A549 (cell line): ENCODE measurements around the gene TRIM10.

Source experiments
- CEBPB ChIP-seq, 2 experiments: fragments of >200 bp in 1 of 2; sonication (Bioruptor Twin) in 1 of 2; formaldehyde crosslinking in 1 of 2; IDR thresholded peaks; 2 replicates each; pipeline ENCODE4 v1.6.1; 2012 to 2016
- EP300 ChIP-seq, 2 experiments: fragments of >200 bp; sonication (Bioruptor Twin); formaldehyde crosslinking; IDR thresholded peaks; 2 replicates in 1 of 2; 3 replicates in 1 of 2; pipeline ENCODE4 v1.6.1; 2016 to 2017
- JUN ChIP-seq, 2 experiments: fragments of >200 bp; sonication (Bioruptor Twin); formaldehyde crosslinking; IDR thresholded peaks; 2 replicates in 1 of 2; 3 replicates in 1 of 2; pipeline ENCODE4 v1.6.1; 2016 to 2017
- KDM1A ChIP-seq: fragments of 200-600 bp; sonication (generic); IDR thresholded peaks from 2 replicates; pipeline ENCODE4 v1.6.1; 2016; ENCODE audit warnings: low read depth, mild to moderate bottlenecking
- MAFK ChIP-seq: fragments of 450-650 bp; IDR thresholded peaks from 2 replicates; pipeline ENCODE4 v1.6.1; 2014; ENCODE audit not compliant: partially characterized antibody
- MYC ChIP-seq: IDR thresholded peaks from 2 replicates; pipeline ENCODE4 v1.6.1; 2012; ENCODE audit warnings: mild to moderate bottlenecking, inconsistent platforms, low read length, improper control_type of control experiment, borderline replicate concordance
- NR3C1 ChIP-seq: fragments of >200 bp; sonication (Bioruptor Twin); formaldehyde crosslinking; IDR thresholded peaks from 3 replicates; pipeline ENCODE4 v1.6.1; 2017
- RCOR1 ChIP-seq: fragments of 150-350 bp; IDR thresholded peaks from 2 replicates; pipeline ENCODE4 v1.6.1; 2014; ENCODE audit warnings: antibody characterized with exemption, low read length, low read depth
- RFX5 ChIP-seq: fragments of 450-650 bp; IDR thresholded peaks from 2 replicates; pipeline ENCODE4 v1.7.1; 2014; ENCODE audit warnings: antibody characterized with exemption, mild to moderate bottlenecking, moderate library complexity
- RNF2 ChIP-seq: fragments of 200-600 bp; sonication (generic); IDR thresholded peaks from 2 replicates; pipeline ENCODE4 v1.6.1; 2016; ENCODE audit warnings: low read depth, mild to moderate bottlenecking, antibody characterized with exemption, moderate library complexity, borderline replicate concordance
- TF ChIP-seq, protein P1 (sequence below): fragments of >200 bp; sonication (Bioruptor Twin); formaldehyde crosslinking; IDR thresholded peaks from 3 replicates; pipeline ENCODE4 v1.5.1; 2016

DNA sequence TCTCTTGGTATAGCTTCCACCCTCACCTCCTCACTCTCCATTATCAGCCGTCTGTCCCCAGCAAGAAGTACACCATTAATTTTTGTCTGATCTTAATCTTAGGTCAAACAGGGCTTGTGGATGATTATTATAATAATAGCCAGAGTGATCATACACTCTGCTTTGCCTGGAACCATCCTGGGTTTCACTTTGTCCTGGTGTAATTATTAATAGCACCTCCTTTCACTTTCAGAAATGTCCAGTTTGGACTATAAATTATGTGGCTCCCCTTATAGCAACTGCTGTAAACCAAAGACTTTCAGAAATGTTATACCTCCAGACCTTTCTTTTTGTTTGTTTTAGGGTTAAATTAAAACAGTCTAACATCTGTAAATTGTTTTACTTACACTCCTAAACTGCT lies 47.2 kb downstream of the TRIM10 start:
- TF ChIP-seq RFX5 (no peak), CEBPB (IDR thresholded peaks at IDR 0.05) (no peak), JUN (IDR thresholded peaks at IDR 0.05) (no peak), RNF2 (no peak), MAFK (no peak), MYC (no peak), RCOR1 (no peak), NR3C1 (no peak), KDM1A (no peak), EP300 (IDR thresholded peaks at IDR 0.05) (no peak)
- TF ChIP-seq, protein P1, sequence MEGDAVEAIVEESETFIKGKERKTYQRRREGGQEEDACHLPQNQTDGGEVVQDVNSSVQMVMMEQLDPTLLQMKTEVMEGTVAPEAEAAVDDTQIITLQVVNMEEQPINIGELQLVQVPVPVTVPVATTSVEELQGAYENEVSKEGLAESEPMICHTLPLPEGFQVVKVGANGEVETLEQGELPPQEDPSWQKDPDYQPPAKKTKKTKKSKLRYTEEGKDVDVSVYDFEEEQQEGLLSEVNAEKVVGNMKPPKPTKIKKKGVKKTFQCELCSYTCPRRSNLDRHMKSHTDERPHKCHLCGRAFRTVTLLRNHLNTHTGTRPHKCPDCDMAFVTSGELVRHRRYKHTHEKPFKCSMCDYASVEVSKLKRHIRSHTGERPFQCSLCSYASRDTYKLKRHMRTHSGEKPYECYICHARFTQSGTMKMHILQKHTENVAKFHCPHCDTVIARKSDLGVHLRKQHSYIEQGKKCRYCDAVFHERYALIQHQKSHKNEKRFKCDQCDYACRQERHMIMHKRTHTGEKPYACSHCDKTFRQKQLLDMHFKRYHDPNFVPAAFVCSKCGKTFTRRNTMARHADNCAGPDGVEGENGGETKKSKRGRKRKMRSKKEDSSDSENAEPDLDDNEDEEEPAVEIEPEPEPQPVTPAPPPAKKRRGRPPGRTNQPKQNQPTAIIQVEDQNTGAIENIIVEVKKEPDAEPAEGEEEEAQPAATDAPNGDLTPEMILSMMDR, result no peak
